DOHH2 (cell line): ENCODE data around the gene AR.

Source experiments
- CTCF ChIP-seq: fragments of 200-600 bp; sonication (generic); IDR thresholded peaks from one replicate; pipeline ENCODE4 v1.5.1; 2014; ENCODE audit warnings: antibody characterized with exemption, mild to moderate bottlenecking, low read depth, low read length; ENCODE audit not compliant: poor library complexity, severe bottlenecking
- EZH2phosphoT487 ChIP-seq: fragments of 200-600 bp; sonication (generic); IDR thresholded peaks from 2 replicates; pipeline ENCODE4 v1.6.1; 2017; ENCODE audit warnings: borderline replicate concordance, mild to moderate bottlenecking, antibody characterized with exemption, low read length, moderate library complexity, mixed read lengths

- TF ChIP-seq CTCF (no peak), EZH2phosphoT487 (no peak)
Observed at GRCh38 chrX:67524950-67525691, 18.7 kb upstream of the AR start.
